DOHH2 (cell line): ENCODE measurements around the gene SH3GLB1.

Experiments
- H3F3A ChIP-seq: fragments of 200-600 bp; sonication (generic), shearing (Covaris generic); 2 replicates; pipeline ENCODE4 v1.6.0; 2016; ENCODE audit warnings: antibody characterized with exemption, mild to moderate bottlenecking; ENCODE audit not compliant: control insufficient read depth, insufficient read depth
- H3K27ac ChIP-seq: fragments of 200-600 bp; sonication (generic); 2 replicates; pipeline ENCODE4 v1.5.1; 2014; ENCODE audit warnings: low read depth, mild to moderate bottlenecking, low read length, moderate library complexity
- H3K27me3 ChIP-seq: fragments of 200-600 bp; sonication (generic); 2 replicates; pipeline ENCODE4 v1.6.1; 2014; ENCODE audit warnings: mild to moderate bottlenecking, low read length, mixed read lengths; ENCODE audit not compliant: control insufficient read depth
- H3K36me3 ChIP-seq: fragments of 200-600 bp; sonication (generic); 2 replicates; pipeline ENCODE4 v1.6.1; 2014; ENCODE audit warnings: mild to moderate bottlenecking, low read length, moderate library complexity, mixed read lengths; ENCODE audit not compliant: control insufficient read depth
- H3K4me1 ChIP-seq: fragments of 200-600 bp; sonication (generic); 2 replicates; pipeline ENCODE4 v1.6.1; 2014; ENCODE audit warnings: mild to moderate bottlenecking, low read length, mixed read lengths; ENCODE audit not compliant: control insufficient read depth
- H3K4me2 ChIP-seq: fragments of 200-600 bp; sonication (generic); 2 replicates; pipeline ENCODE4 v1.6.0; 2014; ENCODE audit warnings: mild to moderate bottlenecking, low read length, moderate library complexity
- H3K4me3 ChIP-seq: fragments of 200-600 bp; sonication (generic); 2 replicates; pipeline ENCODE4 v1.5.1; 2014; ENCODE audit warnings: mild to moderate bottlenecking, low read length, mixed read lengths
- H3K79me2 ChIP-seq: fragments of 200-600 bp; sonication (generic); 2 replicates; pipeline ENCODE4 v1.6.1; 2014; ENCODE audit warnings: mild to moderate bottlenecking, low read length, mixed read lengths; ENCODE audit not compliant: control insufficient read depth
- H3K9me2 ChIP-seq: fragments of 200-600 bp; sonication (generic); replicated peaks from 2 replicates; pipeline ENCODE4 v1.6.1; 2014; ENCODE audit warnings: mild to moderate bottlenecking, low read length, mixed read lengths; ENCODE audit not compliant: control insufficient read depth
- H3K9me3 ChIP-seq: fragments of 200-600 bp; sonication (generic); 2 replicates; pipeline ENCODE4 v1.6.1; 2014; ENCODE audit warnings: antibody characterized with exemption, low read length, mixed read lengths; ENCODE audit not compliant: control insufficient read depth, insufficient read depth
- H4K20me1 ChIP-seq: fragments of 200-600 bp; sonication (generic); 2 replicates; pipeline ENCODE4 v1.6.0; 2014; ENCODE audit warnings: low read depth, mild to moderate bottlenecking, antibody characterized with exemption, low read length, moderate library complexity; ENCODE audit not compliant: control insufficient read depth, insufficient read depth
- CTCF ChIP-seq: fragments of 200-600 bp; sonication (generic); IDR thresholded peaks from one replicate; pipeline ENCODE4 v1.5.1; 2014; ENCODE audit warnings: antibody characterized with exemption, mild to moderate bottlenecking, low read depth, low read length; ENCODE audit not compliant: poor library complexity, severe bottlenecking
- EZH2phosphoT487 ChIP-seq: fragments of 200-600 bp; sonication (generic); IDR thresholded peaks from 2 replicates; pipeline ENCODE4 v1.6.1; 2017; ENCODE audit warnings: borderline replicate concordance, mild to moderate bottlenecking, antibody characterized with exemption, low read length, moderate library complexity, mixed read lengths

SH3GLB1 gene

GRCh38 chr1:86754265-86754974 is 50.0 kb downstream of the SH3GLB1 start:
- peaks cover 36% of the 10 kb centered on the region for H3K4me1 ChIP-seq
- peak overlapping the region; percentile 86 for H3K4me2 ChIP-seq
- no peak overlapping the region for H3K27ac ChIP-seq

DNA sequence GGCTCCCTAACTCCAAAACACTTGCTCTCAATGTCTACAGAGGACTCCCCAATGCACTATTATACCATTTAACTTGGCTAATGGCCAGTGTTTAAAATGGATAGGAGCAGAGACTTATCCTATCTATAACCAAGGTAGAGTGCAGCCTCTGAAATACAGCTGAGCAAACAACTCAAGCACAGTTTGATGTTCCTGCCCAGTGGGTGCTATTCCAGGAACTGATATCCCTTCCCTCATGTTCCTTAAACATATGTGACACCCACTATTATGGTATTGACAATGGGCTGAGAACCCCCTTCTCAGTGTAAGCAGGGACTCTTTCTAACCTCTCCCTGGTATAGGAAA is 51.7 kb downstream of the SH3GLB1 start:
- H3K4me1 ChIP-seq = peaks cover 36% of the 10 kb centered on the region
- H4K20me1 ChIP-seq = no peaks in the 10 kb centered on the region
- H3K4me3 ChIP-seq = peak overlapping the region; percentile 63
- no peaks in the 10 kb centered on the region for H3K9me3 ChIP-seq
- H3K9me2 ChIP-seq = no peaks in the 10 kb centered on the region
- H3K79me2 ChIP-seq = no peaks in the 10 kb centered on the region
- peak overlapping the region; percentile 86 for H3K4me2 ChIP-seq
- no peaks in the 10 kb centered on the region for H3K36me3 ChIP-seq
- peak overlapping the region; percentile 48 for H3K27ac ChIP-seq
- peaks cover 14% of the 10 kb centered on the region; the same call in 1 of the 2 replicates for H3F3A ChIP-seq
- TF ChIP-seq EZH2phosphoT487 = no peak
- no peak for TF ChIP-seq CTCF
- no peaks in the 10 kb centered on the region for H3K27me3 ChIP-seq

More at GRCh38 chr1:86754265-86754974, 50.0 kb downstream of the SH3GLB1 start:
- Histone ChIP-seq H4K20me1 (no peaks in the 10 kb centered on the region), H3F3A (peaks cover 14% of the 10 kb centered on the region; the same call in 1 of the 2 replicates), H3K27me3 (no peaks in the 10 kb centered on the region), H3K4me3 (peak overlapping the region; percentile 63), H3K9me3 (no peaks in the 10 kb centered on the region), H3K36me3 (no peaks in the 10 kb centered on the region), H3K9me2 (no peaks in the 10 kb centered on the region), H3K79me2 (no peaks in the 10 kb centered on the region)
- no peak for TF ChIP-seq EZH2phosphoT487
- TF ChIP-seq CTCF = no peak

DNA sequence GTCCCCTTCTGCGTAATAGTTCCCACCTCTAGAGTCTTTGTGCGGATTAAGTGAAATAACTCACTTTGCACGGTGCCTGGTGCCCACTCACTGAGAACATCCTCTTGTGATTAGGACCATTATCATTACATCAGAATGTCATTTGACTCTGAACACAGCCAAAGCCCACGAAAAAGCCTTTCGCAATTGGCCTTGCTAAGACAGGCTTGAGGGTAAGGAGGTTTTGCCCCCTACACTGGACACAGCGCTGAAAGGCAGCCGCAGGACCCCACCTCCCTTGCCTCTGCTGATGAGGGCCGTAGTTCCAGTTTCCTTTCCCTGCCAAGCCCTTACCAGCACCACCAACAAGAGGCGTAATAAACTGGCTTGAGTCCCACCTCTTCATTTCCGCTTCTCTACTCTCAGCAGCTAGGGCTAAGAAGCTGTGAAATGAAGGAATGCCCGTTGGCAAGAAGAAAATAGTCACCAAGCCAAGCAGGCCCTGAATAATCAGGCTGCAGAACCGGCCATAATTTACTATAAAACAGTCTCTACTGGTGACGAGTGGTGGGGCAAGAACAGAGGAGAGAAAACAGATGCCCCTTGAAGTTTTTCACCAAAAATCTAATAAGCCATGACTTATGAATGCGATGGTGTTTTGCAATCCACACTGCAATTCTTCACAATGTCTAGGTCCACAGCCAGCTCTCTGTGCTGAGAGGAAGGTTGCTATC is 53.1 kb downstream of the SH3GLB1 start:
- H3K9me3 ChIP-seq = no peaks in the 10 kb centered on the region
- no peaks in the 10 kb centered on the region for H4K20me1 ChIP-seq
- H3K4me3 ChIP-seq = no peak overlapping the region
- H3K9me2 ChIP-seq = no peaks in the 10 kb centered on the region
- no peaks in the 10 kb centered on the region for H3K79me2 ChIP-seq
- TF ChIP-seq CTCF (no peak), EZH2phosphoT487 (no peak)
- peaks cover 14% of the 10 kb centered on the region; the same call in 1 of the 2 replicates for H3F3A ChIP-seq
- H3K4me1 ChIP-seq = peaks cover 45% of the 10 kb centered on the region
- no peak overlapping the region for H3K4me2 ChIP-seq
- no peak overlapping the region for H3K27ac ChIP-seq
- no peaks in the 10 kb centered on the region for H3K27me3 ChIP-seq
- H3K36me3 ChIP-seq = no peaks in the 10 kb centered on the region
